Neural cell (in vitro differentiated cells): Measurements from ENCODE around the gene LMNB1. TPM values are rescaled to one million over a fixed set of nuclear protein-coding genes. Genes with fewer than 3 reads are reported as not detected.

Source experiments
- H2AFZ ChIP-seq: fragments of 200-600, 300-800 bp; sonication (generic), shearing (Covaris generic); 2 replicates; pipeline ENCODE4 v1.6.0; 2014; ENCODE audit warnings: low read depth, mild to moderate bottlenecking, antibody characterized with exemption, low read length, moderate library complexity
- H3F3A ChIP-seq: fragments of 200-600 bp; shearing (Covaris generic); 2 replicates; pipeline ENCODE4 v1.6.1; 2016; ENCODE audit warnings: mild to moderate bottlenecking, moderate library complexity, mixed read lengths, antibody characterized with exemption, low read length; ENCODE audit not compliant: insufficient read depth, poor library complexity, severe bottlenecking
- H3K27ac ChIP-seq: fragments of 200-600, 300-800 bp; sonication (generic), shearing (Covaris generic); 2 replicates; pipeline ENCODE4 v1.5.1; 2014; ENCODE audit warnings: mild to moderate bottlenecking, low read length, moderate library complexity
- H3K27me3 ChIP-seq: fragments of 300-800, 200-600 bp; sonication (generic), shearing (Covaris generic); 2 replicates; pipeline ENCODE4 v1.6.0; 2014; ENCODE audit warnings: mild to moderate bottlenecking, low read depth, low read length, moderate library complexity; ENCODE audit not compliant: insufficient read depth
- H3K36me3 ChIP-seq: fragments of 300-800, 200-600 bp; sonication (generic), shearing (Covaris generic); 2 replicates; pipeline ENCODE4 v1.5.1; 2014; ENCODE audit warnings: mild to moderate bottlenecking, antibody characterized with exemption, low read length, moderate library complexity; ENCODE audit not compliant: insufficient read depth
- H3K4me2 ChIP-seq: fragments of 300-800, 200-600 bp; sonication (generic), shearing (Covaris generic); 2 replicates; pipeline ENCODE4 v1.6.0; 2014; ENCODE audit warnings: mild to moderate bottlenecking, low read length
- H3K4me3 ChIP-seq: fragments of 300-800, 200-600 bp; sonication (generic), shearing (Covaris generic); 2 replicates; pipeline ENCODE4 v1.5.1; 2014; ENCODE audit warnings: mild to moderate bottlenecking, low read length, moderate library complexity
- H3K79me2 ChIP-seq: fragments of 200-600 bp; shearing (Covaris generic); replicated peaks from 2 replicates; pipeline ENCODE4 v1.6.0; 2014; ENCODE audit warnings: mild to moderate bottlenecking, low read length, moderate library complexity; ENCODE audit not compliant: insufficient read depth
- H3K9ac ChIP-seq: fragments of 300-800, 200-600 bp; sonication (generic), shearing (Covaris generic); 2 replicates; pipeline ENCODE4 v1.6.1; 2016; ENCODE audit warnings: mild to moderate bottlenecking, low read length, mixed read lengths
- H3K9me2 ChIP-seq: fragments of 200-600 bp; shearing (Covaris generic); 2 replicates; pipeline ENCODE4 v1.6.1; 2016; ENCODE audit warnings: mild to moderate bottlenecking, low read length, mixed read lengths; ENCODE audit not compliant: insufficient read depth
- H3K9me3 ChIP-seq: fragments of 200-600, 300-800 bp; sonication (generic), shearing (Covaris generic); 2 replicates; pipeline ENCODE4 v1.6.1; 2016; ENCODE audit warnings: mild to moderate bottlenecking, mixed run types, low read length, moderate library complexity, mixed read lengths
- H4K20me1 ChIP-seq: fragments of 200-600 bp; shearing (Covaris generic); 2 replicates; pipeline ENCODE4 v1.6.1; 2016; ENCODE audit warnings: mild to moderate bottlenecking, mixed run types; ENCODE audit not compliant: insufficient read depth
- CTCF ChIP-seq: fragments of 450-650 bp; IDR thresholded peaks from 2 replicates; pipeline ENCODE4 v1.5.1; 2014; ENCODE audit warnings: antibody characterized with exemption, mild to moderate bottlenecking, moderate library complexity; ENCODE audit not compliant: poor library complexity, severe bottlenecking
- EP300 ChIP-seq: fragments of 450-650 bp; conservative IDR thresholded peaks from 2 replicates; pipeline ENCODE4 v1.6.1; 2014; ENCODE audit warnings: antibody characterized with exemption, mild to moderate bottlenecking, moderate library complexity; ENCODE audit not compliant: poor library complexity, severe bottlenecking
- EZH2 ChIP-seq: fragments of 200-600, 300-800 bp; shearing (Covaris generic), sonication (generic); IDR thresholded peaks from 2 replicates; pipeline ENCODE4 v1.6.1; 2014; ENCODE audit warnings: antibody characterized with exemption, low read length, borderline replicate concordance, mild to moderate bottlenecking; ENCODE audit not compliant: insufficient read depth, poor library complexity, severe bottlenecking
- MXI1 ChIP-seq: fragments of 450-650 bp; conservative IDR thresholded peaks from 2 replicates; pipeline ENCODE4 v1.6.1; 2014; ENCODE audit warnings: antibody characterized with exemption, mild to moderate bottlenecking; ENCODE audit not compliant: poor library complexity, severe bottlenecking
- POLR2AphosphoS5 ChIP-seq: IDR thresholded peaks from 2 replicates; pipeline ENCODE4 v1.6.1; 2012
- RAD21 ChIP-seq: fragments of 450-650 bp; conservative IDR thresholded peaks from 2 replicates; pipeline ENCODE4 v1.6.1; 2014; ENCODE audit warnings: antibody characterized with exemption, mild to moderate bottlenecking, moderate library complexity
- REST ChIP-seq: IDR thresholded peaks from 2 replicates; pipeline ENCODE4 v1.6.1; 2012; ENCODE audit warnings: borderline replicate concordance
- SMC3 ChIP-seq: fragments of 450-650 bp; conservative IDR thresholded peaks from 2 replicates; pipeline ENCODE4 v1.6.1; 2014; ENCODE audit warnings: antibody characterized with exemption, mild to moderate bottlenecking, moderate library complexity; ENCODE audit not compliant: poor library complexity
- TAF1 ChIP-seq: IDR thresholded peaks from 2 replicates; pipeline ENCODE4 v1.6.1; 2012; ENCODE audit warnings: low read depth
- polyA plus RNA-seq: library from polyadenylated mRNA; depleted of rRNA; stranded (reverse); fragments of >200 nt; gene quantifications from 2 replicates; pipeline ENCODE4 v1.2.3, GENCODE V29; 2014

Gene LMNB1
- polyA plus RNA-seq, 1 donor from 2014 or later, result 91.0 TPM

- TF ChIP-seq TAF1 (no peak), POLR2AphosphoS5 (no peak), CTCF (no peak), EP300 (no peak), SMC3 (no peak), RAD21 (no peak), EZH2 (no peak), MXI1 (no peak), REST (no peak)
- Histone ChIP-seq H3K9me3 (no peaks in the 10 kb centered on the region), H3K4me3 (no peak overlapping the region), H3K79me2 (no peaks in the 10 kb centered on the region), H3K9ac (no peak overlapping the region), H3K9me2 (no peaks in the 10 kb centered on the region), H3K4me2 (no peak overlapping the region), H3K27ac (no peak overlapping the region), H4K20me1 (no peaks in the 10 kb centered on the region), H2AFZ (no peak overlapping the region), H3F3A (no peaks in the 10 kb centered on the region), H3K36me3 (no peaks in the 10 kb centered on the region), H3K27me3 (no peaks in the 10 kb centered on the region)
Observed at GRCh38 chr5:126744836-126745235, 32.1 kb upstream of the LMNB1 start.

- H3K9ac ChIP-seq, result no peak overlapping the region
- H3K9me3 ChIP-seq, result no peaks in the 10 kb centered on the region
- no peaks in the 10 kb centered on the region for H3K27me3 ChIP-seq
- H3K4me3 ChIP-seq, result no peak overlapping the region
- no peaks in the 10 kb centered on the region for H3K79me2 ChIP-seq
- H3F3A ChIP-seq, result no peaks in the 10 kb centered on the region
- no peak overlapping the region for H3K27ac ChIP-seq
- H3K4me2 ChIP-seq, result no peak overlapping the region
- no peak overlapping the region for H2AFZ ChIP-seq
- no peaks in the 10 kb centered on the region for H3K36me3 ChIP-seq
- no peaks in the 10 kb centered on the region for H4K20me1 ChIP-seq
- no peak for TF ChIP-seq POLR2AphosphoS5
- TF ChIP-seq EP300, result no peak
- TF ChIP-seq SMC3, result no peak
- no peak for TF ChIP-seq CTCF
- no peak for TF ChIP-seq RAD21
- no peak for TF ChIP-seq TAF1
- no peak for TF ChIP-seq MXI1
- no peak for TF ChIP-seq REST
- TF ChIP-seq EZH2, result no peak
- H3K9me2 ChIP-seq, result no peaks in the 10 kb centered on the region
Observed at GRCh38 chr5:126745259-126745992, 31.5 kb upstream of the LMNB1 start.
